GM21526 (cell line): ENCODE results near the gene FOXJ1.
A peak's percentile ranks its signal among the peaks of the same experiment; 100 is the strongest.

Experiments
- ATAC-seq: cut with Tn5 transposase; IDR thresholded peaks from one replicate; pipeline ENCODE4 v1.9.1; 2021; ENCODE audit warnings: moderate library complexity; ENCODE audit not compliant: unreplicated experiment, low FRiP score

The FOXJ1 gene

DNA sequence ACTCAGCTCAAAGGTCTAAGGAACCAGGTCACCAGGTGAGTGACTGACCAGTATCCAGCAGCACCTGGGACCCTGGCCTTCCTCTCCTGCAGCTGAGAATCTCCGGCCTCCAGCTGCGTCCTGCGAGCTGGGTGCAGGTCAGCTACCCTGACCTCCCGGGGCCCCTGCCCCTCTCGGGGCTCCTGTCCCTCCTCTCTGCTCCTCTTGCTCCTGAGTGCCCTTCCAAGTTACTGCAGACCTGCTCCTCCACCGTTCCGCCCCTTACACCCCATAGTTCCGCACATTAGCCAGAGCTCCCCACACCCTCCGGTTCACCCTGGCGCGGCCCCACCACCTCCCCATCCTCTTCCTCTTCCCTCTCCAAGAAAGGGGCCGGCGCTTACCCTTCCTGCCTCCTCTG lies 10.6 kb downstream of the FOXJ1 start:
- no peak for ATAC-seq

DNA sequence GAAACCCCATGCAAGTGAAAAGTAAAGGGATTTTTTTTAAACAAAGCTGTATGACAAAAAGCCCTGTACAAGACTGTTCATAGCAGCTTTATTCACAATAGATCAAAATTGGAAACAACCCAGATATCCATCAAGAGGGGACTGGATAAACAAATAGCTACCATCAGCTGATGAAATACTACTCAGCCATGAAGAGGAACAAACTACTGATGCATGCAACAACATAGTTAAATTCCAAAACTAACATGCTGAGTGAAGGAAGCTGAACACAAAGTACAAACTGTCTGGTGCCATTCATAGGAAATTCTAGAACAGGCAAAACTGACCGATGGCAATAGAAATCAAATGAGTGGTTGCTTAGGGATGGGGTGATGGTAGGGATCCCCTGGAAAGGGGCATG lies 15.1 kb downstream of the FOXJ1 start:
- ATAC-seq, result no peak

DNA sequence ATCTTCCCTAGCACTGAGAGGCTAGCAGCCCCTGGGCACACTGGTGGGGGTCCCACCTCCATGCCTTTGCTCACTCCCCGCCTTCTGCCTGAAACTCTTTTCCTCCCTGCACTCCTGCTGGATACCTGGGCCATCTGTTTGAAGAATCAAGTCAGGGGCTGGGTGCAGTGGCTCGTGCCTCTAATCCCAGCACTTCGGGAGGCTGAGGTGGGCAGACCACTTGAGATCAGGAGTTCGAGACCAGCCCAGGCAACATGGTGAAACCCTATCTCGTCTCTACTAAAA lies 15.7 kb downstream of the FOXJ1 start:
- ATAC-seq, result no peak

DNA sequence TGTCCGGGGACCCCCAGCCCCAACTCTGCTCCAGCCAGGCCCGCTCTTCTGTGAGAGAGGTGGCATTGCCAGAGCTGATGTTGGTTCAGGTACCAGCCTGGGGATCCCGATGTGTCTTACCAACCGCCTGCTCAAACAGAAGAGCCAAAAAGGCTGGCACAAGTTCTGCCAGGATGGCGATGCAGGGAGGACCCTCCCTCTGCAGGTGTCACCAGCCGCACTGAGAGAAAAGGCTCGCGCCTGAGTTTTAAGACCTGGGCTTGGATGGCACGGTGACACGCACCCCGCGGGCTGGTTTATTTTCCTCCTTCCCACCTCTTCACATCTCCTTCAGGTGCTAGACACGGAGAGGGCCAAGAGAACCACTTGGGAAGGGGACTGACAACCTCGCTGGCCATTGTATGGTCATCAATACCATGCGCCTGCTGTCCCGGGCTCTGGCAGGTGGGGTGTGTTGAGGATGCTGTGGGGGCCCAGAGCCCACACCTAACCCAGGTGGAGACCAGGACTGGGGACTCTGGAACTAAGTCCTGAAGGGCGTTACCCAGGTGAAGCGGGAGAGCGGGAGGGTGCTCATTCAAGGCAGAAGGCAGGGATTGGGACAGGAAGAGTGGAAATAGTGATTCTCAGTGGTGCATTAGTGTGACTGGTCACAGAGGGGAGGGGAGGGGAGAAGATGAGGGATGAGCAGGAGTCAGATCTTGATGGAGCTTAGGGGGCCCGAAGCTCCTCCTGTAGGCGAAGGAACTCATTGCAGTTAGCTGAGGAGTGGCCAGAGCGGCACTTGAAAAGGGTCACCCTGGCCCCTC lies 16.3 kb downstream of the FOXJ1 start:
- ATAC-seq, result no peak

DNA sequence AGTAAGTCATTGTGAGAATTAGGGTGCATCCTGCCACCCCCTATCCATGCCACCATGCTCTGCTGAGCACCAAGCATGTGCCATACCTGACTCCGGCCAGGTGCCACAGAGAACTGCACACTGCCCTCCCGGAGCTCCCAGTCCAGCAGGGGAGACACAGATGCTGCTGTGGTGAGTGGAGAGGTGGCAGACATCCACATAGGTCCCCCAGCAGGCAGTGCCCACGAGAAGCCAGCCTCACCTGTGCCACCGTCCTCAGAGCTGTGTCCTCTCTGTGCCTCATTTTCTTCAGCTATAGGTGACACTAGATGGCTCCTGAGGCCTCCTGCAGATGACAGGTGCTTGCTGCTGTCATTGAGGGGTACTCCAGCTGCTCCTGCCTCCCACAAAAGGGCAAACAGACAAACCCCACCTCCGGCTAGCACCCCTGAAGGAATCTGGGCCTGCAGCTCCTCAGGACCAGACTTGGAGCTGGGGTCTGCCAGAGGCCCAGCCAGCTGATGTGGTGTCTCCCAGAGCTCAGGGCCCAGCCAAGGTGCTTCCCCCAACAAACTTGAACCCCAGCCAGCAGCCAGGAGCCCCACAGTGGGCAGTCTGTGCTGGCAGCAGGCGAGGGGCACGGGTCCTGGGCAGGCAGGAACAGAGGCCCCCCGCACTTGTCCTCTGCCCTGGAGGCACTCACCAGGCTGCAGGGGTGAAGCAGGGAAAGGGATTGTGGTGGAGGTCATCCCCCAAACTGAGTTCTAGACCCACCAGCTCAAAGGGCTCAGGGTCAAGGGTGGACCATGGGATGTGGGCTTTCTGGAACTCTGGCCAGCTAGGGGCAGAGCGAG lies 17.1 kb downstream of the FOXJ1 start:
- no peak for ATAC-seq

DNA sequence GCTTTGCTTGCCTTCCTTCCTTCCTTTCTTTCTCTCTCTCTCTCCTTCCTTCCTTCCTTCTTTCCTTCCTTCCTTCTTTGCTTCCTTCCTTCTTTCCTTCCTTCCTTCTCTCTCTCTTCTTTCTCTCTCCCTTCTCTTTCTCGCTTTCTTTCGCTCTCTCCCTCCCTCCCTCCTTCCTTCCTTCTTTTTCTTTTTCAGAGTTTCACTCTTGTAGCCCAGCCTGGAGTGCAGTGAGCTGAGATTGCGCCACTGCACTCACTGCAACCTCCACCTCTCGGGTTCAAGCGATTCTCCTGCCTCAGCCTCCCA lies 17.9 kb downstream of the FOXJ1 start:
- ATAC-seq, result no peak

DNA sequence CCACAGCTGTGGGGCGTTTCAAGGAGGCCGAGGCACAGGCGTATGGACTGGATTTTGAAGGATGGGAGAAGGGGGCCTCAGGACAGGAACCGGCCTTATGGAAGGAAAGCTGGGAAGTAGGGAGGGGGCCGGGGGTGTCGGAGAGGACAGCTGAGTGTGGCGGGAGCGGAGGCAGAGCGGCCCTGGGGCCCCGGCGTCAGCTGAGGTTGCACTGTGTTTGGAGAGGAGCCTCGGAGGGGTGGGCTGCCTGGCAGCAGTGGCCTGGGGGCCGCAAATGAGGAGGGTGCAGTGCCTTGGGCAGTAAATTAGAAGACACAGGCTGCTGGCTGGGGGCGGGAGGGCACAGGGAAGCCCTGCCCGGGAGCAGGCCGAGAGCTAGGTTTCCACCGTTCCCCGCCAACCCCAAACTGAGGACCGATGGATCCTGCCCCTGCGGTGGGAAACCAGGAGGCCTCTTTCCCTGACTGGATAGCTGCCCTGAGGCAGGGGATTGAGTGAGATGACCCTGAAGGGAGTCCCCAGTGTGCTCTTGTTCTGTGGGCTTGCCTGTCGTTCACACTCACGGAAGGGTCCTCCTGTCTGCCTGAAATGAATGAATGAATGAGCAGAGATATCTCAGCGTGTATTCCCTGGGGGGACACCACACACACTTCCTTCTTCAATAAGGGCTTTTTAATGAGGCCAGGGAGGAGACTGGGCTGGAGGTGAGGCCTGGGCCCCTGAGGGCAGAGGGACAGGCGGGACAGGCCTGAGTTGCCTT lies 18.4 kb downstream of the FOXJ1 start:
- ATAC-seq, result no peak

DNA sequence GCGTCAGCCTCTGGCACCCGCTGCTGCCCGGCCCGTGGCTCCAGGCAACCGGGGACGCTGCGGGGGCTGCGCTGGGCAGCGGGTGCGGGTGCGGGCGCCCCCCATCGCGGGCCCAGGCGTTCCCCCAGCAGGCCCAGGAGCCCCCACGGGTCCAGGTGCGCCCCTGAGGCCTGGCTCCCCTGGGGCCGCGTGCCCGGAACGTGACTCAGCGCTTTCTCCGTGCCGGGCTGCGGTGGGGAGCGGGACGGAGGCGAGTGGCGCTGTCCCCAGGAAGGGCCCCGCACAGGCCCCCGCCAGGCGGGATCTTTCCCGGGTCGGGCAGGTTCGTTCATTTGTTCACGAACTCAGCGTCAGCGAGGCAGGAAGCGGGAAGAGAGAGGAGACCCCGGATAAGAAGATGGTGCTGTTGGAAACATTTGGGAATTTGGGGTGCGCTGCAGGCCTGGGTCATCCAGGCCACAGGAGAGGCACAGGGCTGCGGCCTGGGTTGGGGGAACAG lies 19.1 kb downstream of the FOXJ1 start:
- no peak for ATAC-seq

DNA sequence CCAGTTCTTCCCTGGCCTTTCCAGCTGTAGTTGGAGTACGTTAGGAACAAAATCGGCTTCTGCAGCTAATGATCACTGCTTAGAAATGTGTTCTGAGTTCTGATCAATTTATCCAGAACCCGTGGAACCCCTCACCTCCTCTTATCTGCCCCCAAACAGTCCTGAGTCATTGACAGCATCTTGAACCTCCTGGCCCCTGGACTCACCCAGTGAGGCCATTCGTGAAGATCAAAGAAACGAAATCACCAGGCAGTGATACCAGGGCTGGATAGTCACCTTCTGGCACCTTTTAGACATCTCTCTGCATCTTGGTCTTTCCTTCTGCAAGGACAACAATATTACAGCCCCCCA lies 20.4 kb downstream of the FOXJ1 start:
- no peak for ATAC-seq

DNA sequence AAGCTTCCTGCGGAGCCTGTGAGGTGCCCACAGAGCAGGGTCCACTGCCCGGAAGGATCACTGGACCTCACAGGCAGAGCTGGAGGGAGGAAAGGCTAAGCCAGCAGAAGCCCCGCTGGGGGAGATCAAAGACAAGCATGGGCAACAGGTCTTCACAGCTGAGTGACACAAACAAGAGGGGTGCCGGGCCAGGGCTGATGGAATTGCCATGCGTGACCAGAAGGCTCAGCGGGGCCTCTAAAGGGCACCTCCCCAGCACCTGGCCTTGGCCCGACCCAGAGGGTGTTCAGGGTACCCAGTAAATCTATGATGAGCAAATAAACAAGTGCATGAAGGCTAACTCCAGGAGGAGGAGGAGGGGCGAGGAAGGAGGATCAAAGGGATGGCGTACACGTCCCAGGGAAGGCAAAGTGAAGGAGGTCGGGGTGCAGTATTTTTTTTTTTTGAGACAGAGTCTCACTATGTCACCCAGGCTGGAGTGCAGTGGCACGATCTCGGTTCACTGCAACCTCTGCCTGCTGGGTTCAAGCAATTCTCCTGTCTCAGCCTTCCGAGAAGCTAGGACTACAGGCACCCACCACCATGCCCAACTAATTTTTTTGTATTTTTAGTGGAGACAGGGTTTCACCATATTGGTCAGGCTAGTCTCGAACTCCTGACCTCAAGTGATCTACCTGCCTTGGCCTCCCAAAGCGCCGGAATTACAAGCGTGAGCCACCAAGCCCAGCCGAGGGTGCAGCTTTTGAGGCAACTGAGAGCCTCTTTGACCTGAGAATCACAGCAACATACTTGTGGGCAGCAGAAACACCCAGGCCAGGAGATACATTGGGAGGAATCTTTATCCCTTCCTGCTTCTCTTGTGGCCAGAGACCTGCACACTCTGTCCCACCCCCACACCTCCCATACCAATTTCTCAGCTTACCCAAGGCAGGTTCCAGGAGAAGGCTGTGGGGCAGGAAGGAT lies 21.4 kb downstream of the FOXJ1 start:
- no peak for ATAC-seq

DNA sequence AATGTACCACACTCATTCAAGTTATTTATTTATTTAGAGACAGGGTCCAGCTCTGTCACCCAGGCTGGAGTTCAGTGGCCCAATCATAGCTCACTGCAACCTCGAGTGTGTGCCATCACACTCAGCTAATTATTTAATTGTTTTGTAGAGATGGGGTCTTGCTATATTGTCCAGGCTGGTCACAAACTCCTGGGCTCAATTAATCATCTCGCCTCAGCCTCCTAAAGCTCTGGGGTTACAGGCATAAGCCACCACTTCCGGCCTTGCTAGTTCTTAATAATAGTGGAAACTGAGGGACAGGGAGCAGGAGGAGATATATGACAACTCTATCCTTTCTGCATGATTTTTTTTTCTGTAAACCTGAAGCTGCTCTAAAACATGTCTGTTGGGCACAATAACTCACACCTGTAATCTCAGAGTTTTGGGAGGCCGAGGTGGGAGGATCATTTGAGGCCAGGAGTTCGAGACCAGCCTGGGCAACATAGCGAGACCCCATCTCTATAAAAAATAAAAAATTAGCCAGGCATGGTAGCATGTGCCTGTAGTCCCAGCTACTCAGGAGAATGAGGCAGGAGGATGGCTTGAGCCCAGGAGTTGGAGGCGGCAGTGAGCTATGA lies 25.8 kb downstream of the FOXJ1 start:
- no peak for ATAC-seq

DNA sequence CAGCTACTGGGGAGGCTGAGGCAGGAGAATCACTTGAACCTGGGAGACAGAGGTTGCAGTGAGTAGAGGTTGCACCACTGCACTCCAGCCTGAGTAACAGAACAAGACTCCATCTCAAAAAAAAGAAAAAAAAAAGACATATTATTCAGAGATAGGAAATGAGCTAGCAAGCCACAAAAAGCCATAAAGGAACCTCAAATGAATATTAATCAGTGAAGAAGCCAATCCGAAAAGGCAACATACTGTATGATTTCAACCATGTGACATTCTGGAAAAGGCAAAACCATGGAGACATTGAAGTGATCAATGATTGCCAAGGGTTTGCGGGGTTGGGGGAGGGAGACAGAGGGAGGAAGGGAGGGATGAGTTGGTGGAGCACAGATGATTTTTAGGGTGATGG lies 29.1 kb downstream of the FOXJ1 start:
- ATAC-seq, result no peak

DNA sequence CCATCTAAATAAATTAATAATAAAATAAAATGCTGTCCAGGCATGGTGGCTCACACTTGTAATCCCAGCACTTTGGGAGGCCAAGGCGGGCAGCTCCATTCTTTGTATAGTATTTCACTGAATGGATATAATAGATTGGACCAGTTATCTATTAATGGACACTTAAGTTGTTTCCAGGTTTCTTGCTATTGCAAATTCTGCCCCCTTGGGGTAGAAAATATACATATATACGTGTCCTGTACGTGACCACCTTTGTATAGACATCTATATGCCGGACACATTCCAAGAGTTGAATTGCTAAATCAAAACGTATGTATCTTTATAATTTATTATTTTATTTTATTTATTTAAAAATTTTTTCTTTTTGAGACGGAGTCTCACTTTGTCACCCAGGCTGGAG lies 33.5 kb downstream of the FOXJ1 start:
- ATAC-seq, result no peak

DNA sequence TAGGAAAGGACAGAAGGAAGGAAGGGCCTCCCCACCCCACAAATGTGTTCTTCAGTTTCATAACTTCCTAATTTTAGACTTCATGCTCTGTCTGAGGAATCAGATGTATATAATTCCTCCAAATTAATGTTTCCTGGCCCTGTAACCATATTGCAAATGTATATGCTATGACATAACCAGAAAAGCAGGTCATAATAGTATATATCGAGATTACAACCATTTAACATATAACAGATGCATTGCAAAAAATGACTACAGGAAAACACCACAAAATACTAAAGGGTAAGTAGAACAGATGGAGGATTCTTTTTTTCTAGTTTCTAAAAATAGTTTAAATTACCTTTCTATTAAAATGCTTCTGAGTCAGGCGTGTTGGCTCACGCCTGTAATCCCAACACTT lies 34.3 kb downstream of the FOXJ1 start:
- no peak for ATAC-seq

DNA sequence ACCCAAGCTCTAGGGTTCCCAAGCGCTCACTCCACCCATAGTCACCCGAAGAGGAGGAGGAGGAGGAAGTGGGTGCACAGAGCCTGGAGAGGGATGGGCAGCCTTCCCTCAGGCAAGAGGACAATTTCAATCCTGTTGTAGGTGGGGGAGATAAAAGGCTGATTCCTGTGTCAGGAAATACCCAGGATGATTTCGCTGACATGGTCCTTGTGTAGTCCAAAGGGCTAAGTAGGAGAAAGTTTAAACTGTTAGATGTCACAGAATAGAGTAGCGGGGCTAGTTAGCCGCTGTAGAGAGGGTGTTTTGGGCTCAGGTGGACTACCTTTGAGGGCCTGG lies 36.2 kb downstream of the FOXJ1 start:
- ATAC-seq, result no peak

DNA sequence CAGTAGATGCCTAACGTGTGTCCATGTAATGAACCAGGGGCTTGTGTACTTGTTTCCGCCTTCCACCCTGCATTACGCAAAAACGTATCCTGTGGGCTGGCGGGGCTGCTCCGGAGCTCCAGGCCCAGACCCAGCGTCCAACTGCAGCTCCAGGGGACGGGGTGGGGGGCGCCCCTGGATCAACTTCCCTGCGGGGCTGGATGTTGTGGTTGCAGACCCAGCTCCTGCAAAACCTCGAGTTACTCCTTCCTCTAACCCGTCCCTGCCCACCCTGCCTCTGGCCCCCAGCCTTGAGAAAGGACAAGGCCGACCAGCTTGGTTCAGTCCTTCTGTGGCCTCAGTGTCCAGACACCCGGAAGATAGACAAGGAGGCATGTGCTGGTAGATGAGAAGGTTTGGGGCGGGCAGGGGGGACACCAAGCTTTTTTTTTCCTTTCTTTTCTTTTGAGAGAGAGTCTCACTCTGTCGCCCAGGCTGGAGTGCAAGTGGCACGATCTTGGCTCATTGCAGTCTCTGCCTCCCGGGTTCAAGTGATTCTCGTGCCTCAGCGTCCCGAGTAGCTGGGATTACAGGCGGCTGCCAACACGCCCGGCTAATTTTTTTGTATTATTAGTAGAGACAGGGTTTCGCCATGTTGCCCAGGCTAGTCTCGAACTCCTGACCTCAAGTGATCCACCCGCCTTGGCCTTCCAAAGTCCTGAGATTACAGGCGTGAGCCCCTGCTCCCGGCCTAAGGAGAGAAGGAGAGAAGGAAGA lies 36.7 kb downstream of the FOXJ1 start:
- no peak for ATAC-seq

DNA sequence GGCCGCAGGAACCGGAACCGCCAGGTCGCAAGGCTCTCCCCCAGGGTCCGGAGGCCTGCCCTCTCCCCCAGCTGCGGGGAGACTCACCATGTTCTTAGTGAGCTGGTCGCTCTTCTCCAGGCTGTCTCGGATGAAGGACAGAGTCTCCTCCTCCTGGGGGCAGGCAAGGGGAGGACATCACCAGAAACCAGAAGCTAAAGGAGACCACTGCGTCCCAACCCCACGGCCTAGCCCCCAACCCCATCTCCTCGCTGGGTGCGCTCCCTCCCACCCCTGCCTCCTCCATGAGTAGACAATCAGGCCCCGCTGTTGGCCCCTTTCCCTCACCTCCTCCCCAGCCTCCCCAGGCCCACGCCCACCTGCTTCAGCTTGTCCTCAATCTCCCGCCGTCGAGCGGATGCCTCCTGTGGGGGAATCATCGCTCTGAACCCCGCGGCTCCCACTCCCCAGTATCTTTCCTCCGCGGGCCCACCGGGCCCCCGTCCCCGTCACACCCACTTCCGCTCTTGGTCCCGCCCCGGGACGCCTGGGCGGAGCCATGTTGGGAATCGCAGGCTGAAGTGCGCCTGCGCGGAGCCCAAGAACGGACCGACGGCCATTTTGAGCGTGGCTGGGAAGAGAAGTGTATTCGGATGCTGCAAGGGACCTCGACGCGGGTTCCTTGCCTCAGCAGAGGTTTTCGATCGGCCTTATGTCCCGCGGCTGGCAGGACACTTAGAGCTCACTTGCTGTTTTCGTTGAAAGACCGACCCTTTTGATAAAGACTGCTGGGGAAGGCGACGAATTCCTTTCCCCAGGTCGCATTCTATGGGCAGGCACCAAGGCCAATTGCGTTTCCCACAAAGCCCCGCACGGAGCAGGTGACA lies 37.5 kb downstream of the FOXJ1 start, which contains the start of gene EXOC7:
TSS of gene EXOC7 (minus strand) at position 514 of the 866 bp plus-strand sequence. CDS start at position 419, 95 bp downstream.
- ATAC-seq, result peak; percentile 55

DNA sequence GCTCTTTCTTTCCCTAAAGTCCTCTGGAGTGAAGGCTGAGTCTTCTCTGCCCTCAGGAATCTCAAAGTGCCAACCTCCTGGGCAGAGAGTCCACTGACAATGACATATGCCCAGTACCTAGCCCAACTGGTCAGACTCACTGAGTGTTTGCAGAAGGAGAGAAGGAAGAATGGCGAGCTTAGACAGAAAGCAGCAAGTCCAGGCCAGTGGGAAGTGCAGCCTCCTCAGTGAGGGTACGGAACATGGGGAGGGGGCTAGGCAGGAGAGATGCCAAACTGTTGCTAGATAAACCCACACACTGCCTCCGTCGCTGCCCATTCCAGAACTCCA lies 38.1 kb downstream of the FOXJ1 start:
- ATAC-seq, result peak; percentile 20
